ENCODE results near the gene GAPDH. TPM values are rescaled to one million over a fixed set of nuclear protein-coding genes. Genes with fewer than 3 reads are reported as not detected.

The GAPDH gene
- polyA plus RNA-seq, 4 donors: 1,094 to 2,101 (median 1,851) TPM

Other genes starting within 250 kb of the GAPDH start
- 1 to 10 TPM; 1.1 to 7.5 (median 4.7) TPM for gene PLEKHG6, start 223.8 kb upstream of the GAPDH start, polyA plus RNA-seq (ENCODE audit: insufficient read length in 4 of 4)
- 100 to 1,000 TPM in 2 of 4 donors, 10 to 100 TPM in 2; 82.1 to 173 (median 109) TPM for gene TNFRSF1A, start 192.4 kb upstream of the GAPDH start, polyA plus RNA-seq (ENCODE audit: insufficient read length in 4 of 4)
- 10 to 100 TPM; 12.6 to 77.8 (median 68.9) TPM for gene SCNN1A, start 159.0 kb upstream of the GAPDH start, polyA plus RNA-seq (ENCODE audit: insufficient read length in 4 of 4)
- gene LTBR, start 150.4 kb upstream of the GAPDH start, polyA plus RNA-seq (ENCODE audit: insufficient read length in 4 of 4): 10 to 100 TPM; 56.2 to 71.2 (median 61.7) TPM
- gene CD27, start 89.6 kb upstream of the GAPDH start, polyA plus RNA-seq (ENCODE audit: insufficient read length in 4 of 4): 1 to 10 TPM in 3 of 4 donors, under 1 TPM in 1; 0.82 to 1.6 (median 1.2) TPM
- 10 to 100 TPM; 11.4 to 23.1 (median 16.9) TPM for gene TAPBPL, start 82.5 kb upstream of the GAPDH start, polyA plus RNA-seq (ENCODE audit: insufficient read length in 4 of 4)
- gene VAMP1, start 63.8 kb upstream of the GAPDH start, polyA plus RNA-seq (ENCODE audit: insufficient read length in 4 of 4): 10 to 100 TPM; 10.1 to 11.9 (median 10.5) TPM
- gene MRPL51, start 41.3 kb upstream of the GAPDH start, polyA plus RNA-seq (ENCODE audit: insufficient read length in 4 of 4): 100 to 1,000 TPM; 143 to 185 (median 168) TPM
- gene NCAPD2, start 40.4 kb upstream of the GAPDH start, polyA plus RNA-seq (ENCODE audit: insufficient read length in 4 of 4): 10 to 100 TPM; 52.6 to 63.6 (median 61.8) TPM
- gene IFFO1, start 21.5 kb downstream of the GAPDH start, polyA plus RNA-seq (ENCODE audit: insufficient read length in 4 of 4): 10 to 100 TPM; 11.8 to 23.9 (median 17.7) TPM
- 10 to 100 TPM; 19.7 to 36.1 (median 26.3) TPM for gene NOP2, start 33.8 kb downstream of the GAPDH start, polyA plus RNA-seq (ENCODE audit: insufficient read length in 4 of 4)
- gene CHD4, start 72.9 kb downstream of the GAPDH start, polyA plus RNA-seq (ENCODE audit: insufficient read length in 4 of 4): 100 to 1,000 TPM; 176 to 296 (median 281) TPM
- gene LPAR5, start 101.4 kb downstream of the GAPDH start, polyA plus RNA-seq (ENCODE audit: insufficient read length in 4 of 4): 1 to 10 TPM; 1.1 to 2.2 (median 1.4) TPM
- 1 to 10 TPM; 3.1 to 6.8 (median 3.9) TPM for gene ACRBP, start 112.9 kb downstream of the GAPDH start, polyA plus RNA-seq (ENCODE audit: insufficient read length in 4 of 4)
- gene ING4, start 128.6 kb downstream of the GAPDH start, polyA plus RNA-seq (ENCODE audit: insufficient read length in 4 of 4): 100 to 1,000 TPM in 3 of 4 donors, 10 to 100 TPM in 1; 96.8 to 126 (median 114) TPM
- 10 to 100 TPM; 75.0 to 94.3 (median 87.7) TPM for gene ZNF384, start 154.9 kb downstream of the GAPDH start, polyA plus RNA-seq (ENCODE audit: insufficient read length in 4 of 4)
- 10 to 100 TPM; 10.4 to 16.3 (median 14.3) TPM for gene PIANP, start 166.3 kb downstream of the GAPDH start, polyA plus RNA-seq (ENCODE audit: insufficient read length in 4 of 4)
- 10 to 100 TPM; 57.7 to 68.9 (median 66.8) TPM for gene COPS7A, start 189.5 kb downstream of the GAPDH start, polyA plus RNA-seq (ENCODE audit: insufficient read length in 4 of 4)
- 100 to 1,000 TPM; 156 to 226 (median 194) TPM for gene MLF2, start 218.6 kb downstream of the GAPDH start, polyA plus RNA-seq (ENCODE audit: insufficient read length in 4 of 4)
- gene PTMS, start 231.8 kb downstream of the GAPDH start, polyA plus RNA-seq (ENCODE audit: insufficient read length in 4 of 4): 100 to 1,000 TPM; 503 to 684 (median 585) TPM
- gene LAG3, start 238.0 kb downstream of the GAPDH start, polyA plus RNA-seq (ENCODE audit: insufficient read length in 4 of 4): 1 to 10 TPM in 2 of 4 donors, under 1 TPM in 2; 0.89 to 6.2 (median 2.1) TPM